ENCODE measurements around the gene PTCD3. TPM values are rescaled to one million over a fixed set of nuclear protein-coding genes. Genes with fewer than 3 reads are reported as not detected.

PTCD3 gene
- total RNA-seq, 6 experiments from 2014 or later, result 59.5 to 75.4 (median 69.3) TPM

DNA sequence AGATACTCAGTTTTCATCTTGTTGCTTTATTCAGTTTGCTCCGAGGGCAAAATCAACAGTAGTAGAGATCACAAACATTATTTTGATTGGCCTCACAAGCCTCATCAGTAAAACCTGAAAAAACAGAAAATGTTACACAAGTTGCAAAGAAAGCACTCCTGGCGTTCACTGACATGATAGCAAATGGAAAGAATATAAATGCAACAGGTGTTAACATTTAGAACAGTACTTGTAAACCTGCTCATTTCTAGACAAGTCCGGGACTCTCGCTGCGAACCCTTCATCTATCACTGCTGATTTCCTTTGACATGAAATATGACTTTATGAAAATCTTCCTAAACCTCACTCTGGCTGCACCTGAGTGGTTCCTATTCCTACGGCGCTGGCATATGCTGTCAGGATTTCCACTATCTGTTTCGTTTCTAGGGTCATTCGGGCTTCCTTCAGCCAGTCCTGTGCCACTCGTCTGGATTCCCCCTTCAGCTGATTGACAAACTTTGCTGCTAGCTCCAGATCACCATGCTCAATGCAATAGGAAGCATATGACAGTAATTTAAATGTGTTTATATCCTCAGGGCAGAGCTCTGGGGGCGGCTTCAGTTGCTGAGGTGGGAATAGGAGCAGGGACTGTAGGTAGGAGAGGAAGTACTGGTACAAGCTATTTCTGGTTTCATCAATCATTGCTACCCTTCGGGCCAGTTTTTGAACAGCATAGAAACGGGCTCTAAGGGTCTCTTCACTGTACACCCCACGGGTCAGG lies 38.1 kb downstream of the PTCD3 start:
- Mint-ChIP-seq H3K4me3 (no peak overlapping the region), H3K4me1 (ENCODE audit: low read depth) (no peaks in the 10 kb centered on the region), H3K9me3 (no peaks in the 10 kb centered on the region), H3K27ac (no peak overlapping the region), H3K36me3 (ENCODE audit: low read depth) (peaks cover 39% of the 10 kb centered on the region), H3K27me3 (ENCODE audit: insufficient read depth) (no peaks in the 10 kb centered on the region; the same call in none of the 2 replicates)
- DNase-seq, result no peak
- TF ChIP-seq CTCF (IDR thresholded peaks at IDR 0.05), result no peak

GRCh38 chr2:86147793-86148192 lies 41.8 kb downstream of the PTCD3 start:
- no peak for DNase-seq
- no peak overlapping the region for H3K27ac Mint-ChIP-seq
- H3K4me3 Mint-ChIP-seq, result no peak overlapping the region
- TF ChIP-seq CTCF (IDR thresholded peaks at IDR 0.05), result no peak
- H3K36me3 Mint-ChIP-seq (ENCODE audit: low read depth), result peaks cover 36% of the 10 kb centered on the region
- H3K27me3 Mint-ChIP-seq (ENCODE audit: insufficient read depth), result no peaks in the 10 kb centered on the region; the same call in none of the 2 replicates
- no peaks in the 10 kb centered on the region for H3K4me1 Mint-ChIP-seq (ENCODE audit: low read depth)
- no peaks in the 10 kb centered on the region for H3K9me3 Mint-ChIP-seq

- DNase-seq, result no peak
- peaks cover 41% of the 10 kb centered on the region for H3K36me3 Mint-ChIP-seq (ENCODE audit: low read depth)
- H3K27me3 Mint-ChIP-seq (ENCODE audit: insufficient read depth), result no peaks in the 10 kb centered on the region; the same call in 1 of the 2 replicates
- H3K4me1 Mint-ChIP-seq (ENCODE audit: low read depth), result no peaks in the 10 kb centered on the region
- no peak overlapping the region for H3K27ac Mint-ChIP-seq
- H3K4me3 Mint-ChIP-seq, result no peak overlapping the region
- no peak for TF ChIP-seq CTCF (IDR thresholded peaks at IDR 0.05)
- no peaks in the 10 kb centered on the region for H3K9me3 Mint-ChIP-seq
Observed at GRCh38 chr2:86150502-86150901, 44.5 kb downstream of the PTCD3 start.

GRCh38 chr2:86157009-86157556 lies 51.0 kb downstream of the PTCD3 start:
- peaks cover 27% of the 10 kb centered on the region for H3K36me3 Mint-ChIP-seq (ENCODE audit: low read depth)
- DNase-seq, result no peak
- no peaks in the 10 kb centered on the region for H3K4me1 Mint-ChIP-seq (ENCODE audit: low read depth)
- H3K27ac Mint-ChIP-seq, result no peak overlapping the region
- TF ChIP-seq CTCF (IDR thresholded peaks at IDR 0.05), result no peak
- no peak overlapping the region for H3K4me3 Mint-ChIP-seq
- H3K27me3 Mint-ChIP-seq (ENCODE audit: insufficient read depth), result no peaks in the 10 kb centered on the region
- H3K9me3 Mint-ChIP-seq, result no peaks in the 10 kb centered on the region

DNA sequence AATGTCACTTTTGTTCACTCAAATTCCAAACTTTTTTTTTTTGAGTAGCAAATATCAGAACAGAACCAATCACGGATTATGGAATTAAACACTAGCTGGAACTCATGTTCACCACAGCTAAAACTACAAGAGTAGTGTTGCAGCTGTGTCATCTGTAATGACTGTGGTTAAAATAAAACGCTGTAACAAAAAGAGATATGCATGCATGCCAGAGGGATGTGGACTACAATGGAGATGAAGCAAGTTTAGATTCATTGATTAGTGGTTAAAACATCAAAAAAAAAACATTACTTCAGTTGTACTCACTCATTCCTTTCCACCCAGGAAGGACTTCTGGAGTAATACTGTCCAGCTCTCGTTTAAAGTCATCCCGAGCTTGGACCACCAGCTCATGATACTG lies 52.3 kb downstream of the PTCD3 start:
- no peak for DNase-seq
- TF ChIP-seq CTCF (IDR thresholded peaks at IDR 0.05), result no peak
- peaks cover 24% of the 10 kb centered on the region for H3K36me3 Mint-ChIP-seq (ENCODE audit: low read depth)

More for the DNA sequence above, 52.3 kb downstream of the PTCD3 start:
- Mint-ChIP-seq H3K27me3 (ENCODE audit: insufficient read depth) (no peaks in the 10 kb centered on the region), H3K4me3 (no peak overlapping the region), H3K27ac (no peak overlapping the region), H3K9me3 (no peaks in the 10 kb centered on the region), H3K4me1 (ENCODE audit: low read depth) (no peaks in the 10 kb centered on the region)

All from HFFc6 (cell line).